Liver (tissue), 9 donors: ENCODE measurements around the gene MKNK1. TPM values are rescaled to one million over a fixed set of nuclear protein-coding genes. Genes with fewer than 3 reads are reported as not detected.

ENCODE experiments used
- DNase-seq: peaks from one replicate; pipeline ENCODE4 v3.0.0-alpha.2; 2017; ENCODE audit warnings: low spot score
- H3K27ac ChIP-seq, 2 donors: one replicate each; pipeline ENCODE4 v1.7.0; 2013; ENCODE audit warnings: inconsistent platforms in 2 of 2, low read length in 2 of 2, control low read depth in 1 of 2, low read depth in 1 of 2, mild to moderate bottlenecking in 1 of 2
- H3K27me3 ChIP-seq, 4 donors: one replicate each; pipeline versions ENCODE4 v1.6.1 to v1.7.0; 2013; ENCODE audit warnings: low read length in 3 of 4, inconsistent platforms in 1 of 4, mild to moderate bottlenecking in 1 of 4, moderate library complexity in 1 of 4; ENCODE audit not compliant: control insufficient read depth in 4 of 4, insufficient read depth in 4 of 4
- H3K36me3 ChIP-seq, 4 donors: one replicate each; pipeline versions ENCODE4 v1.6.1 to v1.7.0; 2013; ENCODE audit warnings: low read length in 3 of 4, mild to moderate bottlenecking in 3 of 4, low read depth in 1 of 4, moderate library complexity in 1 of 4; ENCODE audit not compliant: control insufficient read depth in 4 of 4, insufficient read depth in 3 of 4
- H3K4me1 ChIP-seq, 4 donors: one replicate each; pipeline versions ENCODE4 v1.6.1 to v1.7.0; 2013; ENCODE audit warnings: low read length in 3 of 4, mild to moderate bottlenecking in 3 of 4, moderate library complexity in 1 of 4; ENCODE audit not compliant: control insufficient read depth in 4 of 4, insufficient read depth in 4 of 4
- H3K4me3 ChIP-seq, 3 donors: one replicate each; pipeline versions ENCODE4 v1.6.1 to v1.7.0; 2013; ENCODE audit warnings: low read length in 3 of 3, control low read depth in 1 of 3, low read depth in 1 of 3, mild to moderate bottlenecking in 1 of 3
- H3K9ac ChIP-seq, 2 donors: one replicate each; pipeline ENCODE4 v1.7.0; 2013; ENCODE audit warnings: low read length in 2 of 2, mild to moderate bottlenecking in 2 of 2, moderate library complexity in 2 of 2, control low read depth in 1 of 2, low read depth in 1 of 2
- H3K9me3 ChIP-seq, 4 donors: one replicate each; pipeline versions ENCODE4 v1.6.1 to v1.7.0; 2013; ENCODE audit warnings: low read length in 3 of 4; ENCODE audit not compliant: control insufficient read depth in 4 of 4
- ATF3 ChIP-seq: IDR thresholded peaks from 2 replicates; pipeline ENCODE4 v1.6.1; 2016; ENCODE audit warnings: antibody characterized with exemption
- CTCF ChIP-seq: fragments of 150-350 bp; IDR thresholded peaks from 2 replicates; pipeline ENCODE4 v1.5.1; 2017; ENCODE audit warnings: improper control_type of control experiment, low read depth, low read length; ENCODE audit not compliant: missing input control
- EGR1 ChIP-seq, 2 donors: IDR thresholded peaks; 2 replicates each; pipeline ENCODE4 v1.6.1; 2016 to 2018; ENCODE audit warnings: antibody characterized with exemption in 2 of 2, low read depth in 2 of 2
- FOXA1 ChIP-seq: IDR thresholded peaks from 2 replicates; pipeline ENCODE4 v1.6.1; 2016; ENCODE audit warnings: antibody characterized with exemption
- FOXA2 ChIP-seq: IDR thresholded peaks from 2 replicates; pipeline ENCODE4 v1.6.1; 2016; ENCODE audit warnings: antibody characterized with exemption
- HNF4A ChIP-seq, 2 donors: conservative IDR thresholded peaks; 2 replicates each; pipeline ENCODE4 v1.6.1; 2016; ENCODE audit warnings: antibody characterized with exemption in 2 of 2, mild to moderate bottlenecking in 2 of 2
- HNF4G ChIP-seq: IDR thresholded peaks from 2 replicates; pipeline ENCODE4 v1.6.1; 2016; ENCODE audit warnings: antibody characterized with exemption
- JUND ChIP-seq, 2 donors: IDR thresholded peaks; 2 replicates each; pipeline ENCODE4 v1.6.1; 2016; ENCODE audit warnings: antibody characterized with exemption in 2 of 2
- RAD21 ChIP-seq, 2 donors: IDR thresholded peaks; 2 replicates each; pipeline ENCODE4 v1.6.1; 2016; ENCODE audit warnings: antibody characterized with exemption in 2 of 2, mild to moderate bottlenecking in 2 of 2
- RXRA ChIP-seq, 2 donors: IDR thresholded peaks; 2 replicates each; pipeline ENCODE4 v1.6.1; 2017 to 2018; ENCODE audit warnings: antibody characterized with exemption in 2 of 2, mild to moderate bottlenecking in 1 of 2
- SP1 ChIP-seq: IDR thresholded peaks from 2 replicates; pipeline ENCODE4 v1.6.1; 2018; ENCODE audit warnings: antibody characterized with exemption, mild to moderate bottlenecking
- TAF1 ChIP-seq: conservative IDR thresholded peaks from 2 replicates; pipeline ENCODE4 v1.6.1; 2016; ENCODE audit warnings: antibody characterized with exemption, mild to moderate bottlenecking
- YY1 ChIP-seq: IDR thresholded peaks from 2 replicates; pipeline ENCODE4 v1.6.1; 2016; ENCODE audit warnings: antibody characterized with exemption, mild to moderate bottlenecking
- WGBS: extraction: QIAGEN DNeasy Blood & Tissue Kit; methylation state at CpG from one replicate; pipeline ENCODE4 v1.1.7; 2013; 5-methylcytosine and 5-hydroxymethylcytosine counted together
- polyA plus RNA-seq, 2 donors: library from polyadenylated mRNA; stranded (reverse) in 1 of 2; unstranded in 1 of 2; fragments of 200-250 nt in 1 of 2; fragments of >200 nt in 1 of 2; fragmentation: Nextera tagmentation in 1 of 2; extraction: Ambion mirVana in 1 of 2; gene quantifications; one replicate each; pipeline versions ENCODE4 v1.2.1 to v1.2.3, GENCODE V29; 2013 to 2015
- total RNA-seq, 2 donors: library from RNA; depleted of rRNA; stranded (reverse); fragments of >200 nt; gene quantifications; one replicate each; pipeline ENCODE4 v1.2.3, GENCODE V29; 2014
- TF ChIP-seq, protein P1 (sequence below): IDR thresholded peaks from 2 replicates; pipeline ENCODE4 v1.6.1; 2016; ENCODE audit warnings: antibody characterized with exemption, mild to moderate bottlenecking
- TF ChIP-seq, protein P2 (sequence below): IDR thresholded peaks from 2 replicates; pipeline ENCODE4 v1.6.1; 2016; ENCODE audit warnings: antibody characterized with exemption
- donor health status: healthy.
- donor health status: healthy.
- donor health status: healthy.
- donor health status: healthy.
- donor health status: healthy.

MKNK1 gene
- total and polyA plus RNA-seq, 4 donors, result 10.2 to 30.8 (median 18.3) TPM

DNA sequence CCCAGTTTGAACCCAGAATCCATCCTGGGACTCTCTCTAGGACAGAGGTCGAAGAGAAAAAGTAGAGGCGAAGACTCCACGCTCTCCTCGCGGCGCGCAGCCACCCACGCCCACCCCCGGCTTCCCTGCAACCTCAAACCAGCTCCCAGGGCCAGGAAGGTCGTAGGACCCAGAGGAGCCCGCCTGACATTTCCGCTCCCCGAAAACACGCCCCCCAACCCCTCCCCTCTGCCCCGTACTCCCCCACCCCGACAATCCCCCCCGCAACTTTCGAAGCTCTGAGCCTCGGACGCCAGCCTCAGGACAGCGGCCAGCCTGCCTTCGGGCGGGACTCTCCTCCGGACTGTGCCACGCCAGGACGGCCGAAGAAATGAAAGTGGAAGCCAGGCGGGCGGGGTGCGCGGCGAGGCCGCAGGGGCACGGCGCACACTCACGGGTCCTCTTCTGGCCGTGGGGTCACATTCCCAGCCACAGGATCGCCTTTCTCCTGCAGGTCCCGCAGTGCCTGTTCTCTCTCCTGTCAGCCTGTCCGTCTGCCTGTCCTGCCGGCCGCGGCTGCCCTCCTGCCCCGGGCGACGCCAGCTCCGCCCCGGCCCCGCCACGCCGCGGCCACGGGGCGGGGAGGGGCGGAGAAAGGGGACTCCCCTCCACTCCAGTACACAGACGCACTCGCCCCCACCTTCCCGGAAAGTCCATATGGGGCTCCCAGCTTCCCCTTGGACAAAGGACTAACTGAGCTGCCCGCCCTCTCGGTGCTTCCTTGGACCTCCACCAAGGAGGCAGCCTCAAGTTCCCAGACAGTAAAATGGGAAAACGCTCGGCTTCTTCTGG is 12.4 kb upstream of the MKNK1 start, which contains the start of gene MOB3C:
MOB3C (minus strand) TSS at position 535 of the 831 bp plus-strand sequence. CDS start 3,490 bp downstream, outside the sequence.
- Histone ChIP-seq H3K4me1 (peaks cover 9 to 26% (median 22%) of the 10 kb centered on the region in 4 donors), H3K36me3 (no peaks in the 10 kb centered on the region), H3K27ac (peak within 1 kb of the TSS; percentile 80 to 92), H3K27me3 (no peaks in the 10 kb centered on the region), H3K9ac (peak within 1 kb of the TSS; percentile 80 to 86), H3K9me3 (no peaks in the 10 kb centered on the region), H3K4me3 (peak within 1 kb of the TSS; percentile 79 to 90 (median 88))
- peak; percentile 74 for DNase-seq
- TF ChIP-seq SP1, result no peak
- TF ChIP-seq, protein P1, sequence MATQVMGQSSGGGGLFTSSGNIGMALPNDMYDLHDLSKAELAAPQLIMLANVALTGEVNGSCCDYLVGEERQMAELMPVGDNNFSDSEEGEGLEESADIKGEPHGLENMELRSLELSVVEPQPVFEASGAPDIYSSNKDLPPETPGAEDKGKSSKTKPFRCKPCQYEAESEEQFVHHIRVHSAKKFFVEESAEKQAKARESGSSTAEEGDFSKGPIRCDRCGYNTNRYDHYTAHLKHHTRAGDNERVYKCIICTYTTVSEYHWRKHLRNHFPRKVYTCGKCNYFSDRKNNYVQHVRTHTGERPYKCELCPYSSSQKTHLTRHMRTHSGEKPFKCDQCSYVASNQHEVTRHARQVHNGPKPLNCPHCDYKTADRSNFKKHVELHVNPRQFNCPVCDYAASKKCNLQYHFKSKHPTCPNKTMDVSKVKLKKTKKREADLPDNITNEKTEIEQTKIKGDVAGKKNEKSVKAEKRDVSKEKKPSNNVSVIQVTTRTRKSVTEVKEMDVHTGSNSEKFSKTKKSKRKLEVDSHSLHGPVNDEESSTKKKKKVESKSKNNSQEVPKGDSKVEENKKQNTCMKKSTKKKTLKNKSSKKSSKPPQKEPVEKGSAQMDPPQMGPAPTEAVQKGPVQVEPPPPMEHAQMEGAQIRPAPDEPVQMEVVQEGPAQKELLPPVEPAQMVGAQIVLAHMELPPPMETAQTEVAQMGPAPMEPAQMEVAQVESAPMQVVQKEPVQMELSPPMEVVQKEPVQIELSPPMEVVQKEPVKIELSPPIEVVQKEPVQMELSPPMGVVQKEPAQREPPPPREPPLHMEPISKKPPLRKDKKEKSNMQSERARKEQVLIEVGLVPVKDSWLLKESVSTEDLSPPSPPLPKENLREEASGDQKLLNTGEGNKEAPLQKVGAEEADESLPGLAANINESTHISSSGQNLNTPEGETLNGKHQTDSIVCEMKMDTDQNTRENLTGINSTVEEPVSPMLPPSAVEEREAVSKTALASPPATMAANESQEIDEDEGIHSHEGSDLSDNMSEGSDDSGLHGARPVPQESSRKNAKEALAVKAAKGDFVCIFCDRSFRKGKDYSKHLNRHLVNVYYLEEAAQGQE, result peak; percentile 19
- under 1% methylated on average over 62 of the region's 62 CpGs for WGBS

DNA sequence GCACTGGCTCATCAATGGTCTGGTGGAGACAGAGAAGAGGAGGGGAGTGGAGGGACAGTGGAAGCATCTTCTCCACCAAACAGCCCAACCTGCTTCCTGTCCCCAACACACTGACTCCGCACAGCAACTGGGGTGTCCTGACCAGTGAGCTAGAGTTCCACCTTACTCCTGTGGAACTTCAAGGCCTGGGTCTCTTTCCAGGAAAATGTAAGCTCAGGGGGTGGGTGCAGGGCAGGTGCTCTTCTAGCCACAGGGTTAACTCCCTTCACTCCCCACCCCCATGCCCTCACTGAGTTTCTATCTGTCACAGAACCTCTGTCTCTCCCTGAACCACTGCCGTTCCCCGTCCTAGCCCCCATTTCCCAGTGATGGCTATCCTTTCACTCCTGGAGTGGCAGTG is 11.7 kb upstream of the MKNK1 start:
- H3K9me3 ChIP-seq, result no peaks in the 10 kb centered on the region
- peak overlapping the region in 1 of 2 donors; percentile 86 for H3K9ac ChIP-seq
- peak overlapping the region; percentile 79 to 90 (median 88) for H3K4me3 ChIP-seq
- peaks cover 9 to 26% (median 22%) of the 10 kb centered on the region in 4 donors for H3K4me1 ChIP-seq
- DNase-seq, result no peak
- H3K27me3 ChIP-seq, result no peaks in the 10 kb centered on the region
- WGBS, result 75% methylated on average over 3 of the region's 3 CpGs
- no peaks in the 10 kb centered on the region for H3K36me3 ChIP-seq
- H3K27ac ChIP-seq, result peak overlapping the region; percentile 80 to 92
- no peak for TF ChIP-seq HNF4G
- no peak for TF ChIP-seq CTCF
- no peak for TF ChIP-seq TAF1
- no peak for TF ChIP-seq FOXA2
- TF ChIP-seq JUND (IDR thresholded peaks at IDR 0.05), result no peak
- no peak for TF ChIP-seq EGR1 (IDR thresholded peaks at IDR 0.05; ENCODE audit: low read depth in 2 of 2)
- no peak for TF ChIP-seq HNF4A (conservative IDR thresholded peaks at IDR 0.05)
- TF ChIP-seq RAD21 (IDR thresholded peaks at IDR 0.05), result no peak
- TF ChIP-seq, protein P2, sequence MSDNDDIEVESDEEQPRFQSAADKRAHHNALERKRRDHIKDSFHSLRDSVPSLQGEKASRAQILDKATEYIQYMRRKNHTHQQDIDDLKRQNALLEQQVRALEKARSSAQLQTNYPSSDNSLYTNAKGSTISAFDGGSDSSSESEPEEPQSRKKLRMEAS, result no peak

DNA sequence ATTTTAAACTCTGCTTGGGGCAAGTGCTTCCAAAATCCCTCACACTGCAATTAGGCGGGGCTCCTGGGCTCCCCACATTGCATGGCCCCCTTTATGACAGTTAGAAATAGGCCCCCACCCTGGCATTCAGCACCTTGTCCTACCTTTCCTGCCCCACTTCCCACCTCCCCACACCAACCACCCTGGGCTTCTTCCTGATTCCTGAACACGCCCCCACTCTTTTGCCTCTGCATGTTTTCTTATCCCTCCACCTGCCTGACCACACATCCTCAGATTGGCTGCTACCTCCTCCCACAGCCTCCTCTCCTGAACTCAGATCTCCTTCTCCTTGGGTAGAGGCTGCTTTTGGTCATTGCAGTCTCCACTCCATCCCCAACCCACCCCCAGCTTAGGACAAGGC is 11.0 kb upstream of the MKNK1 start:
- Histone ChIP-seq H3K4me3 (no peak overlapping the region), H3K9me3 (no peaks in the 10 kb centered on the region), H3K36me3 (peaks cover 0 to 2% (median 0%) of the 10 kb centered on the region in 4 donors), H3K27me3 (no peaks in the 10 kb centered on the region), H3K9ac (no peak overlapping the region), H3K27ac (no peak overlapping the region), H3K4me1 (peaks cover 9 to 26% (median 22%) of the 10 kb centered on the region in 4 donors)
- no peak for DNase-seq
- 95% methylated on average over 2 of the region's 2 CpGs for WGBS
- TF ChIP-seq FOXA2, result no peak
- no peak for TF ChIP-seq RXRA (IDR thresholded peaks at IDR 0.05)
- no peak for TF ChIP-seq ATF3
- no peak for TF ChIP-seq YY1
- TF ChIP-seq, protein P1, result no peak
- TF ChIP-seq TAF1, result no peak
- TF ChIP-seq FOXA1, result no peak
- TF ChIP-seq HNF4A (conservative IDR thresholded peaks at IDR 0.05), result no peak
- TF ChIP-seq, protein P2, result no peak
